ENCODE measurements around the gene MPRIP. TPM values are rescaled to one million over a fixed set of nuclear protein-coding genes. Genes with fewer than 3 reads are reported as not detected.

The MPRIP gene
- polyA plus RNA-seq, 1 donor (not counting 4 experiments of a cell fraction or from before 2014, with no cell fraction given): 113 TPM

DNA sequence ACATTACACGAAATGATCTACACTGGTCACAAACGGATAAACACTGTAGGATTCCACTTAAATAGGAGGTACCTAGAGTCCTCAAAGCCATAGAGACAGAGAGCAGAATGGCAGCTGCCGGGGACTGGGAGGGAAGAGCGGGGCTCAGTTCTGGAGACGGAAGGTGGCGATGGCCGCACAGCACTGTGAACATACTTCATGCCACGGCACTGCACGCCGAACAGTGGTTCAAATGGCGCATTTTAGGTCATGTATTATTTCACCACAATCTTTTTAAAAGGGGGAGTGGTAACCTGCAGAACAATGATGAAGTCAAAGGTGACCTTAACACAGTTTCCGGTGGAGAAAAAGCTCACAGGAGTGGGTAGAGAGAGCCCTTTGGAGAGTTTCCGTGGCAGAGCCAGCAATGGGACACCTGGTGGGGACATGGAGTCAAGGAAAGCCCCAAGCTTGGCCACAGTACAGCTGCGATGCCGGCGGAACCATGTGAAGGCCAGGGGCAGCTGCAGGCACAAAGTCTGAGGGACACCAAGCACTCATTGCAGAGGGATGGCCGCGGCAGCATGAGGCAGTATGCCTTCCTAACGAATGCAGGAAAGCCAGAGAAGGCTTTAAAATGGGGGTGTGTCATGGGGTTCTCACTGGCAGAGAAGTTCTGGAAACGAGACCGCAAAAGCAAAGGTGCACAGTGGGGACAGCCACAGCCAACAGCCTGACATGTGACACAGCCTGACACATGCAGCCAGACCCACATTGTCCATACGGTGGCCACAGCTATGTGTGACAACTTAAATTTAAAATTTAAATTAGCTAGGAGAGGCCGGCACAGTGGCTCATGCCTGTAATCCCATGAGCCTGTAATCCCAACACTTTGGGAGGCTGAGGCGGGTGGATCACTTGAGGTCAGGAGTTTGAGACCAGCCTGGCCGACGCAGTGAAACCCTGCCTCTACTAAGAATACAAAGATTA, 187.4 kb downstream of the MPRIP start:
- H3K4me2 ChIP-seq (ENCODE audit: control insufficient read depth, extremely low read depth, insufficient read depth, low read depth, low read length): no peak overlapping the region
- FAIRE-seq (no peak), DNase-seq (ENCODE audit: low read depth, low spot score) (no peak)
- no peaks in the 10 kb centered on the region for H4K20me1 ChIP-seq (ENCODE audit: control insufficient read depth, extremely low read depth, insufficient read depth, low read length)
- dilution Hi-C loops (cut with MboI; ENCODE audit: extremely low pct_ligation_motif_present, low sequenced_read_pairs): no loop called here
- H3K79me2 ChIP-seq (ENCODE audit: control insufficient read depth, insufficient read depth, low read length): peaks cover 19% of the 10 kb centered on the region
- H3K27me3 ChIP-seq (ENCODE audit: control insufficient read depth, extremely low read depth, insufficient read depth, low read length): no peaks in the 10 kb centered on the region
- TF ChIP-seq, protein P1, sequence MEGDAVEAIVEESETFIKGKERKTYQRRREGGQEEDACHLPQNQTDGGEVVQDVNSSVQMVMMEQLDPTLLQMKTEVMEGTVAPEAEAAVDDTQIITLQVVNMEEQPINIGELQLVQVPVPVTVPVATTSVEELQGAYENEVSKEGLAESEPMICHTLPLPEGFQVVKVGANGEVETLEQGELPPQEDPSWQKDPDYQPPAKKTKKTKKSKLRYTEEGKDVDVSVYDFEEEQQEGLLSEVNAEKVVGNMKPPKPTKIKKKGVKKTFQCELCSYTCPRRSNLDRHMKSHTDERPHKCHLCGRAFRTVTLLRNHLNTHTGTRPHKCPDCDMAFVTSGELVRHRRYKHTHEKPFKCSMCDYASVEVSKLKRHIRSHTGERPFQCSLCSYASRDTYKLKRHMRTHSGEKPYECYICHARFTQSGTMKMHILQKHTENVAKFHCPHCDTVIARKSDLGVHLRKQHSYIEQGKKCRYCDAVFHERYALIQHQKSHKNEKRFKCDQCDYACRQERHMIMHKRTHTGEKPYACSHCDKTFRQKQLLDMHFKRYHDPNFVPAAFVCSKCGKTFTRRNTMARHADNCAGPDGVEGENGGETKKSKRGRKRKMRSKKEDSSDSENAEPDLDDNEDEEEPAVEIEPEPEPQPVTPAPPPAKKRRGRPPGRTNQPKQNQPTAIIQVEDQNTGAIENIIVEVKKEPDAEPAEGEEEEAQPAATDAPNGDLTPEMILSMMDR (optimal IDR thresholded peaks at IDR 0.05 in 1 of 3, IDR thresholded peaks at IDR 0.05 in 1 of 3, conservative IDR thresholded peaks at IDR 0.05 in 1 of 3; ENCODE audit: extremely low read depth in 1 of 3, insufficient read depth in 2 of 3, low read length in 3 of 3): no peak
- no peak for TF ChIP-seq EZH2 (IDR thresholded peaks at IDR 0.05; ENCODE audit: low read length)
- no peaks in the 10 kb centered on the region for H3K4me1 ChIP-seq (ENCODE audit: control insufficient read depth, extremely low read depth, insufficient read depth, low read length)
- no peaks in the 10 kb centered on the region for H3K9me3 ChIP-seq (ENCODE audit: control insufficient read depth, low read depth, low read length)
- no peaks in the 10 kb centered on the region for H3K9me1 ChIP-seq (ENCODE audit: control insufficient read depth, extremely low read depth, insufficient read depth, low read length)
- no peak overlapping the region for H2AFZ ChIP-seq (ENCODE audit: control insufficient read depth, low read length)
- H3K27ac ChIP-seq (ENCODE audit: control insufficient read depth, insufficient read depth, low read length): no peak overlapping the region
- H3K9ac ChIP-seq (ENCODE audit: control insufficient read depth, extremely low read depth, insufficient read depth, low read length): no peak overlapping the region
- H3K4me3 ChIP-seq (ENCODE audit: control insufficient read depth in 2 of 3, extremely low read depth in 1 of 3, insufficient read depth in 2 of 3, low read depth in 1 of 3, low read length in 3 of 3): no peak overlapping the region
- H3K36me3 ChIP-seq (ENCODE audit: control insufficient read depth in 2 of 2, extremely low read depth in 1 of 2, insufficient read depth in 2 of 2, low read length in 2 of 2): peaks cover 33 to 56% of the 10 kb centered on the region in 2 experiments

DNA sequence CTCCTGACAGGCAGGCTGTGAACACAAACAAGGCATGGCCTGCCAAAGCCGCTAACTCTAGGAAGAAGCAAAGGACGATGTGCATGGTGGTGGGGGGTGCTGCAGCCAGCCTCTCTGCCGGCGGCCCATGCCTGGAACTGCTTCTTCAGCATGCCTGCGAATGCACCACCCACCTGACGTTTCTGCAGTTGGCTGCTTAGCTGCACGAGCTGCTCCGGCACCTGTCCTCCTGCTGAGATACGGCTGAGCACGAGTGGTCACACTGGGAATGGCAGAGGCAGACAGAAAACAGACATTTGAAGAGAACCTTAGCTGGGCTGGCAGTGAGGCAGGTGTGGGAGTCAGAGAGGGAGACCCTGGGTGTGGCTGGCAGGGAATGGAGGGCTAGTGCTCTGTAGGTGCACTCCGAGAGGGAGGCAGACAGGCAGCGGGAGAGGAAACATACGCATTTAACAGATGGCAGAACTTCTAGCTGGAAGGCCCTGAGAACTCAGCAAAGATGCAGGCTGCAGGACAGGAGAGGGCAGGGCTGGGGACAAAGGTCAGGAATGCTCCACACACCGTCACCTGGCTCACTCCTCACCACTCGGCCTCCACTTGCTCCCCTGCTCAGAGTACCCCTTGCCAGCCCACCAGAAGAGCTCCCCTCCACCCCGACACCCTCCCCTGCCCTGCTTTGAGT, 189.5 kb downstream of the MPRIP start:
- Histone ChIP-seq H4K20me1 (ENCODE audit: control insufficient read depth, extremely low read depth, insufficient read depth, low read length) (peaks cover 4% of the 10 kb centered on the region), H3K9ac (ENCODE audit: control insufficient read depth, extremely low read depth, insufficient read depth, low read length) (no peak overlapping the region), H3K4me3 (ENCODE audit: control insufficient read depth in 2 of 3, extremely low read depth in 1 of 3, insufficient read depth in 2 of 3, low read depth in 1 of 3, low read length in 3 of 3) (no peak overlapping the region), H3K27me3 (ENCODE audit: control insufficient read depth, extremely low read depth, insufficient read depth, low read length) (no peaks in the 10 kb centered on the region), H3K9me1 (ENCODE audit: control insufficient read depth, extremely low read depth, insufficient read depth, low read length) (no peaks in the 10 kb centered on the region), H3K36me3 (ENCODE audit: control insufficient read depth in 2 of 2, extremely low read depth in 1 of 2, insufficient read depth in 2 of 2, low read length in 2 of 2) (peaks cover 23 to 44% of the 10 kb centered on the region in 2 experiments), H3K4me1 (ENCODE audit: control insufficient read depth, extremely low read depth, insufficient read depth, low read length) (peaks cover 12% of the 10 kb centered on the region), H3K4me2 (ENCODE audit: control insufficient read depth, extremely low read depth, insufficient read depth, low read depth, low read length) (no peak overlapping the region), H3K9me3 (ENCODE audit: control insufficient read depth, low read depth, low read length) (no peaks in the 10 kb centered on the region), H2AFZ (ENCODE audit: control insufficient read depth, low read length) (no peak overlapping the region), H3K79me2 (ENCODE audit: control insufficient read depth, insufficient read depth, low read length) (peaks cover 38% of the 10 kb centered on the region), H3K27ac (ENCODE audit: control insufficient read depth, insufficient read depth, low read length) (no peak overlapping the region)
- dilution Hi-C loops (cut with MboI; ENCODE audit: extremely low pct_ligation_motif_present, low sequenced_read_pairs): no loop called here
- FAIRE-seq (no peak), DNase-seq (ENCODE audit: low read depth, low spot score) (no peak)
- no peak for TF ChIP-seq EZH2 (IDR thresholded peaks at IDR 0.05; ENCODE audit: low read length)
- TF ChIP-seq, protein P1 (optimal IDR thresholded peaks at IDR 0.05 in 1 of 3, IDR thresholded peaks at IDR 0.05 in 1 of 3, conservative IDR thresholded peaks at IDR 0.05 in 1 of 3; ENCODE audit: extremely low read depth in 1 of 3, insufficient read depth in 2 of 3, low read length in 3 of 3): no peak
